Vagina (tissue), 2 donors: ENCODE data around the gene HSD17B13. TPM values are rescaled to one million over a fixed set of nuclear protein-coding genes. Genes with fewer than 3 reads are reported as not detected.

Source experiments
- DNase-seq, 2 donors: peaks; one replicate each; pipeline ENCODE4 v3.0.0-alpha.2; 2017; ENCODE audit errors: extremely low spot score in 2 of 2
- H3K27ac ChIP-seq: fragments of 200-600 bp; sonication (generic); one replicate; pipeline ENCODE4 v1.5.1; 2019
- H3K27me3 ChIP-seq: fragments of 200-600 bp; sonication (generic); one replicate; pipeline ENCODE4 v1.5.1; 2019
- H3K36me3 ChIP-seq, 2 donors: fragments of 200-600 bp; sonication (generic); one replicate each; pipeline ENCODE4 v1.5.1; 2017 to 2019
- H3K4me1 ChIP-seq: fragments of 200-600 bp; sonication (generic); one replicate; pipeline ENCODE4 v1.5.1; 2019
- H3K4me3 ChIP-seq, 2 donors: fragments of 200-600 bp; sonication (generic); 1 replicate in 1 of 2; 2 replicates in 1 of 2; pipeline ENCODE4 v1.5.1; 2016 to 2019
- H3K9me3 ChIP-seq: fragments of 200-600 bp; sonication (generic); one replicate; pipeline ENCODE4 v1.5.1; 2019
- POLR2A ChIP-seq, 2 donors: fragments of 450-650 bp; IDR thresholded peaks; one replicate each; pipeline ENCODE4 v1.6.1; 2017; ENCODE audit warnings: antibody characterized with exemption in 2 of 2, mild to moderate bottlenecking in 2 of 2, moderate library complexity in 2 of 2
- POLR2AphosphoS5 ChIP-seq, 2 donors: sonication (generic); formaldehyde crosslinking; IDR thresholded peaks; one replicate each; pipeline ENCODE4 v1.9.0; 2017; ENCODE audit warnings: antibody characterized with exemption in 2 of 2, mild to moderate bottlenecking in 2 of 2, low read depth in 1 of 2; ENCODE audit not compliant: insufficient read depth in 1 of 2
- intact Hi-C: fragments of 100-400 bp; cut with DNase I; formaldehyde crosslinking; loops from one replicate; pipeline ENCODE4 v1.15.1; 2023
- microRNA-seq: library from miRNA; unstranded; fragments of <30 nt; microRNA quantifications from one replicate; pipeline ENCODE4, GENCODE V29; 2017; ENCODE audit warnings: borderline number of aligned reads, borderline replicate concordance
- small RNA-seq: library from RNA; depleted of rRNA; stranded (forward); fragments of <200 nt; gene quantifications from one replicate; pipeline ENCODE3, GENCODE V24; 2016
- total RNA-seq: library from RNA; depleted of rRNA; stranded (reverse); fragments of >200 nt; gene quantifications from one replicate; pipeline ENCODE4 v1.2.3, GENCODE V29; 2016
- TF ChIP-seq, protein P1 (sequence below), 3 experiments: fragments of 450-650 bp in 2 of 3; fragments of 200-600 bp in 1 of 3; sonication (generic) in 1 of 3; IDR thresholded peaks; one replicate each; pipeline ENCODE4 v1.5.1; 2017 to 2019; ENCODE audit warnings: antibody characterized with exemption in 3 of 3, mild to moderate bottlenecking in 2 of 3, moderate library complexity in 2 of 3

The HSD17B13 gene
- total RNA-seq, 1 donor from 2014 or later: 23.8 TPM

DNA sequence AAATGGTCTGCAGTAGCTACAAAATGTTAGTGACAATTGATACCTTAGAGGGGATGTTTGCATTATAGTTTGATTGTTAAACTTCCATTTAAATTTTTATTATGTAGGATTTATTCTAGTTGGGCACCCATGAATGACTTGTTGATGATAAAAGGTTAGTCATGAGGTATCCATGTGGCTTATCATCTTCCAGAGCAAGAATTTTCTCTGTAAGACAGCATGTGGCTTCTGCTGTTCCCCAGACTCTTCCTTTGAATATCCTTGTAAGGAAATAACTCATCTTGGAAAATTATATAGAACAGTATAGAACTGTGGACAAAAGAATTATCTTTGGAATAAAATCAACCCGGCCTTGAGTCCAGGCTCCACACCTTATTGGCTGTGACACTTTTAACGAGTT is 62.2 kb downstream of the HSD17B13 start:
- DNase-seq: no peak
- peaks cover 5% of the 10 kb centered on the region for H3K4me1 ChIP-seq
- no peak overlapping the region for H3K4me3 ChIP-seq
- intact Hi-C loops: no loop called here
- H3K27me3 ChIP-seq: no peaks in the 10 kb centered on the region
- H3K36me3 ChIP-seq: no peaks in the 10 kb centered on the region
- TF ChIP-seq, protein P1, sequence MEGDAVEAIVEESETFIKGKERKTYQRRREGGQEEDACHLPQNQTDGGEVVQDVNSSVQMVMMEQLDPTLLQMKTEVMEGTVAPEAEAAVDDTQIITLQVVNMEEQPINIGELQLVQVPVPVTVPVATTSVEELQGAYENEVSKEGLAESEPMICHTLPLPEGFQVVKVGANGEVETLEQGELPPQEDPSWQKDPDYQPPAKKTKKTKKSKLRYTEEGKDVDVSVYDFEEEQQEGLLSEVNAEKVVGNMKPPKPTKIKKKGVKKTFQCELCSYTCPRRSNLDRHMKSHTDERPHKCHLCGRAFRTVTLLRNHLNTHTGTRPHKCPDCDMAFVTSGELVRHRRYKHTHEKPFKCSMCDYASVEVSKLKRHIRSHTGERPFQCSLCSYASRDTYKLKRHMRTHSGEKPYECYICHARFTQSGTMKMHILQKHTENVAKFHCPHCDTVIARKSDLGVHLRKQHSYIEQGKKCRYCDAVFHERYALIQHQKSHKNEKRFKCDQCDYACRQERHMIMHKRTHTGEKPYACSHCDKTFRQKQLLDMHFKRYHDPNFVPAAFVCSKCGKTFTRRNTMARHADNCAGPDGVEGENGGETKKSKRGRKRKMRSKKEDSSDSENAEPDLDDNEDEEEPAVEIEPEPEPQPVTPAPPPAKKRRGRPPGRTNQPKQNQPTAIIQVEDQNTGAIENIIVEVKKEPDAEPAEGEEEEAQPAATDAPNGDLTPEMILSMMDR (IDR thresholded peaks at IDR 0.05): no peak
- TF ChIP-seq POLR2A (IDR thresholded peaks at IDR 0.05): no peak
- TF ChIP-seq POLR2AphosphoS5 (IDR thresholded peaks at IDR 0.05; ENCODE audit: insufficient read depth in 1 of 2, low read depth in 1 of 2): no peak
- H3K27ac ChIP-seq: no peak overlapping the region
- no peaks in the 10 kb centered on the region for H3K9me3 ChIP-seq

DNA sequence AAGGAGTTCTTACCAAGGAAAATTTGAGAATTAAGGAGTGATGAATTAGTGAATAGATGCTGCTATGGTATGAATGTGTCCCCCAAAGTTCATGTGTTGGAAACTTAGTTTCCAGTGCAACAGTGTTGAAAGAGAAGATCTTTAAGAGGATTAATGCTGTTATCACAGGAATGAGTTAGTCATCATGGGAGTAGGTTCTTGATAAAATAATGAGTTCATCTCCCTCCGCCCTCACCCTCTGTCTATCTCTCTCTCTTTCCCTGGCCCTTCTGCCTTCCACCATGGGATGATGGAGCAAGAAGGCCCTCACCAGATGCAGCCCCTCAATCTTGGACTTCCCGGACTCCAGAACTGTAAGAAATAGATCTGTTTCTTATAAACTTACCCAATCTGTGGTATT is 64.0 kb downstream of the HSD17B13 start:
- intact Hi-C loops: no loop called here
- no peaks in the 10 kb centered on the region for H3K36me3 ChIP-seq
- no peaks in the 10 kb centered on the region for H3K27me3 ChIP-seq
- H3K4me1 ChIP-seq: peaks cover 5% of the 10 kb centered on the region
- H3K9me3 ChIP-seq: no peaks in the 10 kb centered on the region
- no peak overlapping the region for H3K4me3 ChIP-seq
- DNase-seq: no peak
- TF ChIP-seq POLR2AphosphoS5 (IDR thresholded peaks at IDR 0.05; ENCODE audit: insufficient read depth in 1 of 2, low read depth in 1 of 2) (no peak), POLR2A (IDR thresholded peaks at IDR 0.05) (no peak)
- TF ChIP-seq, protein P1 (IDR thresholded peaks at IDR 0.05): no peak
- H3K27ac ChIP-seq: no peak overlapping the region

DNA sequence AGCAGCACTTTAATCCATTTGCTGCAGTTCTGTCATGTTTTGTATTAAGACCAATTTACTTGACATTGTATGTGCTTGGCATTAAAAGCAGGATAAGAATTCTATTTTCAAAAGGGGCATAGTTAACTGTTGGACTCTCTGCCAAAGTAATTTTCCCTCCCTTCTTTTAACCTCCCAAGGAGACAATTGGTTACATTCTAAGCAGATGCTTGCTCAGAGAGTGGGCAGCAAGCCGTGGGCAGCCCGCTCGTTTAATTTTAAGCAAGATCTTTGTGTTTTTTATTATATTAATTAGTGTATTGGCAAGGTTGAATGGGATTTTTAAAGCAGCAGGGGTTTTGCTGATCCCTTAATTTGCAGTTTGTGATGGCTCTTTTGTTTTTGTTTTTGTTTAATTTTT is 65.2 kb downstream of the HSD17B13 start:
- Histone ChIP-seq H3K4me3 (no peak overlapping the region), H3K27me3 (no peaks in the 10 kb centered on the region), H3K36me3 (no peaks in the 10 kb centered on the region), H3K9me3 (no peaks in the 10 kb centered on the region), H3K27ac (no peak overlapping the region), H3K4me1 (peaks cover 5% of the 10 kb centered on the region)
- intact Hi-C loops: no loop called here
- no peak for DNase-seq
- TF ChIP-seq POLR2A (IDR thresholded peaks at IDR 0.05): no peak
- TF ChIP-seq, protein P1 (IDR thresholded peaks at IDR 0.05): no peak
- no peak for TF ChIP-seq POLR2AphosphoS5 (IDR thresholded peaks at IDR 0.05; ENCODE audit: insufficient read depth in 1 of 2, low read depth in 1 of 2)

DNA sequence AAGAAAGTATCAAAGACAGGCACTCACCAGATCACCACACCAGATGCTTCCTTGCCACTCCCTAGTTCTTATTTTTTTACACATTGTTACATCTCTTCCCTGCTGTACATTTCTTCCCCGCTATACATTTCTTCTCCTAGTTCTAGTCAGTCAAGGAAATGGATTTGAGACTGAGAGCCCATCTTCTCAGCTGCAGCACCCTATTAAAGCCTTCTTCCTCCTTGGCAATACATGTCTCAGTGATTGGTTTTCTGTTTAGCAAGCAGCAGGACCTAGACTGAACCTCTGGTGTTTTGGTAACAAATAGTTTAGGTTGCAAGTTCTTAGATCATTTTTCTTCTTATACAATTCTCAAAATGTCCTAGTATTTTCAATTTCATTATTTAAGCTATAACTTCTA is 66.9 kb downstream of the HSD17B13 start:
- Histone ChIP-seq H3K9me3 (no peaks in the 10 kb centered on the region), H3K4me1 (peaks cover 5% of the 10 kb centered on the region)
- TF ChIP-seq POLR2AphosphoS5 (IDR thresholded peaks at IDR 0.05; ENCODE audit: insufficient read depth in 1 of 2, low read depth in 1 of 2): no peak
- TF ChIP-seq, protein P1 (IDR thresholded peaks at IDR 0.05): no peak
- no peak for TF ChIP-seq POLR2A (IDR thresholded peaks at IDR 0.05)

More for the DNA sequence above, 66.9 kb downstream of the HSD17B13 start:
- no peaks in the 10 kb centered on the region for H3K27me3 ChIP-seq
- H3K27ac ChIP-seq: no peak overlapping the region
- no peak overlapping the region for H3K4me3 ChIP-seq
- no peaks in the 10 kb centered on the region for H3K36me3 ChIP-seq
- DNase-seq: no peak
- intact Hi-C loops: no loop called here

Small RNA genes lying within 50 kb of the gene (microRNA-seq; reads per million reads assigned to microRNA genes)
- not detected for gene MIR5705

Small RNA genes lying within 50 kb of the gene (small RNA-seq; reads per million reads assigned to genes)
- not detected for gene MIR5705

Other genes with a start within 250 kb of the HSD17B13 start
- gene KLHL8, start 102.3 kb downstream of the HSD17B13 start, total RNA-seq: 9.1 TPM
- 94.5 TPM for gene HSD17B11, start 68.3 kb upstream of the HSD17B13 start, total RNA-seq
- gene NUDT9, start 99.7 kb upstream of the HSD17B13 start, total RNA-seq: 20.6 TPM
- 558 TPM for gene SPARCL1, start 206.5 kb upstream of the HSD17B13 start, total RNA-seq